ENCODE measurements around the gene CAPRIN1. TPM values are rescaled to one million over a fixed set of nuclear protein-coding genes. Genes with fewer than 3 reads are reported as not detected.

The CAPRIN1 gene
- total RNA-seq, 4 donors from 2014 or later = 94.5 to 132 (median 115) TPM

DNA sequence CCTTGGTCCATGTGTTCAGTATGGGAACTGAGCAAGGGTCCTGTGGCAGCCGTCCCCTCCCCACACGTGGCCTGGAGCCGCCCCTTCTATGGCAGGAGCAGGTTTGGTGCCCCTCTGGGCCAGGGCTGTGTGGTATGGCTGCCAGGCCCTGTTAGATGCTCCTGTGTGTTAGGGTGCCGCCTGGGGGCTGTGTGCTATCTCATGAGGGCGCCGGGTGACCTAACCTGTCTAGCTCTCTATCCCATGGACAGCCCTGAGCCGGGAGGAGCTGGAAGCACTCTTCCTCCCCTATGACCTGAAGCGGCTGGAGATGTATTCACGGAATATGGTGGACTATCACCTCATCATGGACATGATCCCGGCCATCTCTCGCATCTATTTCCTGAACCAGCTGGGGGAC lies 88.6 kb downstream of the CAPRIN1 start:
- ATAC-seq = no peak
- H3K36me3 ChIP-seq = peaks cover 2 to 100% of the 10 kb centered on the region in 2 donors
- H3K9me3 ChIP-seq = no peaks in the 10 kb centered on the region
- no peak overlapping the region for H3K27ac ChIP-seq
- no peak for TF ChIP-seq POLR2A (IDR thresholded peaks at IDR 0.05)
- TF ChIP-seq, protein P1, sequence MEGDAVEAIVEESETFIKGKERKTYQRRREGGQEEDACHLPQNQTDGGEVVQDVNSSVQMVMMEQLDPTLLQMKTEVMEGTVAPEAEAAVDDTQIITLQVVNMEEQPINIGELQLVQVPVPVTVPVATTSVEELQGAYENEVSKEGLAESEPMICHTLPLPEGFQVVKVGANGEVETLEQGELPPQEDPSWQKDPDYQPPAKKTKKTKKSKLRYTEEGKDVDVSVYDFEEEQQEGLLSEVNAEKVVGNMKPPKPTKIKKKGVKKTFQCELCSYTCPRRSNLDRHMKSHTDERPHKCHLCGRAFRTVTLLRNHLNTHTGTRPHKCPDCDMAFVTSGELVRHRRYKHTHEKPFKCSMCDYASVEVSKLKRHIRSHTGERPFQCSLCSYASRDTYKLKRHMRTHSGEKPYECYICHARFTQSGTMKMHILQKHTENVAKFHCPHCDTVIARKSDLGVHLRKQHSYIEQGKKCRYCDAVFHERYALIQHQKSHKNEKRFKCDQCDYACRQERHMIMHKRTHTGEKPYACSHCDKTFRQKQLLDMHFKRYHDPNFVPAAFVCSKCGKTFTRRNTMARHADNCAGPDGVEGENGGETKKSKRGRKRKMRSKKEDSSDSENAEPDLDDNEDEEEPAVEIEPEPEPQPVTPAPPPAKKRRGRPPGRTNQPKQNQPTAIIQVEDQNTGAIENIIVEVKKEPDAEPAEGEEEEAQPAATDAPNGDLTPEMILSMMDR (IDR thresholded peaks at IDR 0.05) = no peak
- no peak for TF ChIP-seq POLR2AphosphoS5 (IDR thresholded peaks at IDR 0.05)
- 100% methylated on average over 5 of the region's 11 CpGs; no CpG with 5 or more reads in 1 of the 2 donors for WGBS, 2 donors (ENCODE audit: low coverage in 1 of 2)
- no peaks in the 10 kb centered on the region for H3K27me3 ChIP-seq
- H3K4me3 ChIP-seq = no peak overlapping the region
- H3K4me1 ChIP-seq = no peaks in the 10 kb centered on the region

DNA sequence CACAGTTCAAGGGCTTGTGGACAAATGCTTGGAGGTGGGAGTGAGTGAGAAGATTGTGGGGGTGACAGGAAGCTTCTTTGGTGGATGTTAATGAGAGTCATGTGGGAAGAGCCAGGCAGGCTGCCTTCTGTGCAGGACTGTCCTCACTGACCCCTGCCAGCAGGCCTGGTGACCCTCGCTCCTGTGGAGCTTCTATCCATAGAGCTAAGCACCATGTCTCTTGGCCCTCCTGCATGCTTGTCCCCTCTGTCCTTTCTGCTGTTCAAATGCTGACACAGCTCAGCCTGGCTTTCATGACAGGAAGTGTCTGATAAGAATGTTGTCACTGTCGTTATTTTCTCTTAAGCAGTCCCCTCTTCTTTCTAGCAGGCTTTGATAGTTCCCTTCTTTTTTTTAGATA lies 91.5 kb downstream of the CAPRIN1 start:
- WGBS, 2 donors (ENCODE audit: low coverage in 1 of 2) = 75% methylated on average over 1 to 2 of the region's 2 CpGs
- peaks cover 0 to 100% of the 10 kb centered on the region in 2 donors for H3K36me3 ChIP-seq
- H3K27me3 ChIP-seq = no peaks in the 10 kb centered on the region
- no peaks in the 10 kb centered on the region for H3K9me3 ChIP-seq
- no peak for ATAC-seq
- H3K4me1 ChIP-seq = no peaks in the 10 kb centered on the region
- no peak overlapping the region for H3K4me3 ChIP-seq
- no peak overlapping the region for H3K27ac ChIP-seq
- TF ChIP-seq EP300 (IDR thresholded peaks at IDR 0.05) (no peak), POLR2AphosphoS5 (IDR thresholded peaks at IDR 0.05) (no peak), POLR2A (IDR thresholded peaks at IDR 0.05) (no peak)
- TF ChIP-seq, protein P1 (IDR thresholded peaks at IDR 0.05) = no peak

DNA sequence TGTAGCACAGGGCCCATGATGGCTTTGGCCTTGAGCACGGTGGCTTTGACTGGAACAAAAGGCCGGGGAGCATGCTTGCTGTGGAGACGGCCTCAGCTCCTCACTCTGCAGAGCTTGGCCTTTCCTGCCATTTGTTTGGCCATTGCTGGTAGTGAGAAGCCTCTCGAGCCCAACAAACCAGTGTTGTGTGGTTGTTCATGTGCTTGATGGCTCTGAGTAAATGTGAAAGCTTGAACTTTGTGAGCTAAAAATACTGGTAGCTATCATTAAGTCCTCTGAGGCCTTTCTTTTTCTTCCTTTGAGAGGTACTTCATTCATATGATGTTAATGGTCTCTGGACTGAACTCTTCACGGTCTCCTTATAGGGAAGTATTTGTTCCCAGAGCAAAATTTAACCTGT lies 93.5 kb downstream of the CAPRIN1 start:
- Histone ChIP-seq H3K4me3 (no peak overlapping the region), H3K4me1 (no peaks in the 10 kb centered on the region), H3K27ac (no peak overlapping the region), H3K9me3 (no peaks in the 10 kb centered on the region), H3K27me3 (no peaks in the 10 kb centered on the region), H3K36me3 (peaks cover 0 to 100% of the 10 kb centered on the region in 2 donors)
- TF ChIP-seq EP300 (IDR thresholded peaks at IDR 0.05) (no peak), POLR2AphosphoS5 (IDR thresholded peaks at IDR 0.05) (no peak), POLR2A (IDR thresholded peaks at IDR 0.05) (no peak)
- TF ChIP-seq, protein P1 (IDR thresholded peaks at IDR 0.05) = no peak
- no peak for ATAC-seq
- 50 to 80% methylated on average over 1 to 2 of the region's 5 CpGs for WGBS, 2 donors (ENCODE audit: low coverage in 1 of 2)

DNA sequence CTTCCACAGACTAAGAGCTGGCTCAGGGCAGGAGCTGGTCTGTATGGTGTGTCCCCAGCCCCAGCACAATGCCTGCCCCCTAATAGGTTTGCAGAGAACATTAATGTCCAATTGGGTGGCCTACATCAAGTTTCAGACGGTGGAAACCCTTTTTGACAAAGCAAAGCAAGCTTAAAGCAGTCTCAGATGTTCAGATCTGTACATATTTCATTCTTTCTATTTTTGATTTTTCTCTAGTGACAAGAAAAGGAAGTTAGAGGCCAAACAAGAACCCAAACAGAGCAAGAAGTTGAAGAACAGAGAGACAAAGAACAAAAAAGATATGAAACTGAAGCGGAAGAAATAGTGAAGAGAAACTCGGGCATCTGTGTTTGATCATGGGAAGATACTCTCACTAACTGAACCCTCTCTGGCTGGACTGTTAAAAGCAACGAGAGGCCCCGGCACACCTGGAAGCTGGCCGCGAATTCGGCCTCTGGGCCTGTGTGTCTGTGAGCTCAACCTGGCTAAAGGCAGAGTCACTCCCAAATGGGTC lies 94.4 kb downstream of the CAPRIN1 start:
- H3K4me1 ChIP-seq = no peaks in the 10 kb centered on the region
- no peaks in the 10 kb centered on the region for H3K27me3 ChIP-seq
- H3K9me3 ChIP-seq = no peaks in the 10 kb centered on the region
- no peak overlapping the region for H3K4me3 ChIP-seq
- peaks cover 0 to 100% of the 10 kb centered on the region in 2 donors for H3K36me3 ChIP-seq
- WGBS, 2 donors (ENCODE audit: low coverage in 1 of 2) = 67 to 71% methylated on average over 3 to 8 of the region's 8 CpGs
- TF ChIP-seq EP300 (IDR thresholded peaks at IDR 0.05) (no peak), POLR2AphosphoS5 (IDR thresholded peaks at IDR 0.05) (no peak), POLR2A (IDR thresholded peaks at IDR 0.05) (no peak)
- TF ChIP-seq, protein P1 (IDR thresholded peaks at IDR 0.05) = no peak
- ATAC-seq = no peak
- H3K27ac ChIP-seq = no peak overlapping the region

DNA sequence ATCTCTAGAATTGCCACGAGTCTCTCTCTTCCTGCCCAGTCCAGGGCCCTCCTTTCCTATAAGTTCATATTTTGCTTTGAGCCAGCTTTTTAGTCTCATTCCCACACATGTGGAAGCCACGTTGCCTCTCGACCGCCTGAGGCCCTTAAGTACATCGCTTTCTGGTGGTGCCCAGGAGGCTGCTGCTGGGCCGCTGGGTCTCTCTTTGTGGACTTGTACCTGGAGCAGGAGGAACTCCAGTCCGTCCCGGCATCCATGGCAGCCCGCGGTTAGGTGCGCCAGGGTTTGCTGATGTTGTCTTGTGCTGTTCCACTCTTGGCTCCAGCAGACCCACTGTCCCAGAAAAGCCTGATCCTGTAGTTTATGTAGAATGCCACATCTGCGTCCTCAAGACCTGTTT lies 94.9 kb downstream of the CAPRIN1 start:
- WGBS, 2 donors (ENCODE audit: low coverage in 1 of 2) = 60 to 83% methylated on average over 1 to 4 of the region's 12 CpGs
- ATAC-seq = no peak
- Histone ChIP-seq H3K4me1 (no peaks in the 10 kb centered on the region), H3K4me3 (no peak overlapping the region), H3K36me3 (peaks cover 0 to 100% of the 10 kb centered on the region in 2 donors), H3K27ac (no peak overlapping the region), H3K9me3 (no peaks in the 10 kb centered on the region), H3K27me3 (no peaks in the 10 kb centered on the region)
- TF ChIP-seq EP300 (IDR thresholded peaks at IDR 0.05) (no peak), POLR2AphosphoS5 (IDR thresholded peaks at IDR 0.05) (no peak), POLR2A (IDR thresholded peaks at IDR 0.05) (no peak)
- TF ChIP-seq, protein P1 (IDR thresholded peaks at IDR 0.05) = no peak

Measured in gastroesophageal sphincter (tissue), 4 donors.